Smooth muscle cell (in vitro differentiated cells): ENCODE measurements around the gene ERC2. TPM values are rescaled to one million over a fixed set of nuclear protein-coding genes. Genes with fewer than 3 reads are reported as not detected.

ENCODE experiments used
- DNase-seq: peaks from one replicate; lab custom pipeline; 2025; ENCODE audit not compliant: unreplicated experiment; lab: John Stamatoyannopoulos, UW
- H2AFZ ChIP-seq: fragments of 200-600 bp; sonication (generic); 2 replicates; pipeline ENCODE4 v1.6.0; 2016; ENCODE audit warnings: antibody characterized with exemption, low read depth, mild to moderate bottlenecking
- H3F3A ChIP-seq: fragments of 200-600 bp; sonication (generic); 2 replicates; pipeline ENCODE4 v1.6.0; 2017; ENCODE audit warnings: antibody characterized with exemption, low read depth
- H3K27ac ChIP-seq: fragments of 200-600 bp; sonication (generic); 2 replicates; pipeline ENCODE4 v1.5.1; 2016; ENCODE audit warnings: low read depth, mild to moderate bottlenecking
- H3K27me3 ChIP-seq: fragments of 200-600 bp; sonication (generic); 2 replicates; pipeline ENCODE4 v1.6.1; 2016; ENCODE audit warnings: low read depth, mild to moderate bottlenecking
- H3K36me3 ChIP-seq: fragments of 200-600 bp; sonication (generic); 2 replicates; pipeline ENCODE4 v1.5.1; 2016; ENCODE audit warnings: low read depth
- H3K4me1 ChIP-seq: fragments of 200-600 bp; sonication (generic); 2 replicates; pipeline ENCODE4 v1.5.1; 2016; ENCODE audit warnings: low read depth
- H3K4me2 ChIP-seq: fragments of 200-600 bp; sonication (generic); 2 replicates; pipeline ENCODE4 v1.6.0; 2016; ENCODE audit warnings: mild to moderate bottlenecking
- H3K4me3 ChIP-seq: fragments of 200-600 bp; sonication (generic); 2 replicates; pipeline ENCODE4 v1.5.1; 2016; ENCODE audit warnings: mild to moderate bottlenecking
- H3K79me2 ChIP-seq: fragments of 200-600 bp; sonication (generic); 2 replicates; pipeline ENCODE4 v1.6.0; 2016; ENCODE audit warnings: low read depth, mild to moderate bottlenecking
- H3K9ac ChIP-seq: fragments of 200-600 bp; sonication (generic); 2 replicates; pipeline ENCODE4 v1.6.0; 2016; ENCODE audit warnings: low read depth
- H3K9me3 ChIP-seq: fragments of 200-600 bp; sonication (generic); replicated peaks from 2 replicates; pipeline ENCODE4 v1.5.1; 2016; ENCODE audit warnings: low read depth
- H4K20me1 ChIP-seq: fragments of 200-600 bp; sonication (generic); 2 replicates; pipeline ENCODE4 v1.6.0; 2016; ENCODE audit warnings: low read depth
- WGBS: methylation state at CpG from one replicate; pipeline ENCODE4 v1.1.7; 2016; ENCODE audit warnings: low lambda C conversion rate; 5-methylcytosine and 5-hydroxymethylcytosine counted together
- polyA plus RNA-seq: library from polyadenylated mRNA; unstranded; fragments of >200 nt; fragmentation: Nextera tagmentation; extraction: Ambion mirVana; gene quantifications from 2 replicates; pipeline ENCODE4 v1.2.1, GENCODE V29; 2016
- total RNA-seq: library from RNA; depleted of rRNA; stranded (reverse); fragments of >200 nt; gene quantifications from 2 replicates; pipeline ENCODE4 v1.2.3, GENCODE V29; 2014
- TF ChIP-seq, protein P1 (sequence below): fragments of 200-600 bp; sonication (generic); IDR thresholded peaks from 2 replicates; pipeline ENCODE4 v1.5.1; 2017; ENCODE audit warnings: borderline replicate concordance, mild to moderate bottlenecking, antibody characterized with exemption; ENCODE audit not compliant: insufficient read depth, poor library complexity, severe bottlenecking

ERC2 gene
- total and polyA plus RNA-seq, 2 experiments from 2014 or later = 1.1 TPM; not detected in 1

DNA sequence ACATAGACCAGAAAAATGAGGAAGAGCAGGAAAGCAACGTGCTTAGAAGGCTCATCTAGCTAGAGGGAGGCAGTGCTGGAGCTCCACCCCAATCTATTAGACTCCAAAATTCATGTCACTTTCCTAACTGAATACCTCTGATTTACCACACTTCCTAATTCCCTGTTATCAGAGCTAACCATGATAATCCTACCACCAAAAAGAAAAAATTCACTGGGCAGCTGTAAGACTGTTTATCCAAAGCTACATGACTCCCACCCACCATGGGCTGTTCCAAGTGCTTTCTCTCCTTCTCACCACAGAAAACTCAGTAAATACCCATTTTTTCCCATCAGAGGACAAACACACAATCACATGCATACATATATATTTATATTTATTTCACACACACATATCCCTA is 501.7 kb downstream of the ERC2 start:
- Histone ChIP-seq H3K79me2 (no peaks in the 10 kb centered on the region), H2AFZ (no peak overlapping the region), H3K4me1 (no peaks in the 10 kb centered on the region), H3K27ac (no peak overlapping the region), H3K27me3 (no peaks in the 10 kb centered on the region), H3K9me3 (no peaks in the 10 kb centered on the region), H3K36me3 (no peaks in the 10 kb centered on the region), H4K20me1 (no peaks in the 10 kb centered on the region), H3F3A (no peaks in the 10 kb centered on the region), H3K4me3 (no peak overlapping the region), H3K4me2 (no peak overlapping the region), H3K9ac (no peak overlapping the region)
- TF ChIP-seq, protein P1, sequence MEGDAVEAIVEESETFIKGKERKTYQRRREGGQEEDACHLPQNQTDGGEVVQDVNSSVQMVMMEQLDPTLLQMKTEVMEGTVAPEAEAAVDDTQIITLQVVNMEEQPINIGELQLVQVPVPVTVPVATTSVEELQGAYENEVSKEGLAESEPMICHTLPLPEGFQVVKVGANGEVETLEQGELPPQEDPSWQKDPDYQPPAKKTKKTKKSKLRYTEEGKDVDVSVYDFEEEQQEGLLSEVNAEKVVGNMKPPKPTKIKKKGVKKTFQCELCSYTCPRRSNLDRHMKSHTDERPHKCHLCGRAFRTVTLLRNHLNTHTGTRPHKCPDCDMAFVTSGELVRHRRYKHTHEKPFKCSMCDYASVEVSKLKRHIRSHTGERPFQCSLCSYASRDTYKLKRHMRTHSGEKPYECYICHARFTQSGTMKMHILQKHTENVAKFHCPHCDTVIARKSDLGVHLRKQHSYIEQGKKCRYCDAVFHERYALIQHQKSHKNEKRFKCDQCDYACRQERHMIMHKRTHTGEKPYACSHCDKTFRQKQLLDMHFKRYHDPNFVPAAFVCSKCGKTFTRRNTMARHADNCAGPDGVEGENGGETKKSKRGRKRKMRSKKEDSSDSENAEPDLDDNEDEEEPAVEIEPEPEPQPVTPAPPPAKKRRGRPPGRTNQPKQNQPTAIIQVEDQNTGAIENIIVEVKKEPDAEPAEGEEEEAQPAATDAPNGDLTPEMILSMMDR = no peak
- DNase-seq = no peak
- 81% methylated on average over 1 of the region's 1 CpG for WGBS

DNA sequence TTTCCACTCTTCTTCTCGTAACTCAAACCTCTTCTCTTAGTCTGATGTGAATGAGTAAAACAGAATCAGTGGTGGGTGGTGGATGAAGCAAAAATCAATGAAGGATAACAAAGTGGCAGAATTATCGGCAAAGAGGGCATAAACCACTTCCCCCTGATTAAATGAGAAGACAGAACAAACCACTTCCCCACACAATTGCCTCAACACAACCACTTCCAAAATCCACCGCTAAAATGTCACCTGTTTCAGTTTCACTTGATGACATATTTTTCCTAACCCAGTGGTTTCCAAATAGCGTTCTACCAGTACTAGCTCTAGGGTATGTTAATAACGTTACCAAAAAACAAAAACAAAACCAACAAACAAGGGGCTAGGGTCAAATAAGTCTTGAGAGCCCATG is 502.5 kb downstream of the ERC2 start:
- no peak overlapping the region for H3K4me3 ChIP-seq
- WGBS = 98% methylated on average over 5 of the region's 5 CpGs
- H3K4me2 ChIP-seq = no peak overlapping the region
- no peaks in the 10 kb centered on the region for H3K27me3 ChIP-seq
- no peaks in the 10 kb centered on the region for H3K9me3 ChIP-seq
- H2AFZ ChIP-seq = no peak overlapping the region
- H4K20me1 ChIP-seq = no peaks in the 10 kb centered on the region
- no peak overlapping the region for H3K27ac ChIP-seq
- no peaks in the 10 kb centered on the region for H3K36me3 ChIP-seq
- H3F3A ChIP-seq = no peaks in the 10 kb centered on the region
- no peak for DNase-seq
- H3K79me2 ChIP-seq = no peaks in the 10 kb centered on the region
- TF ChIP-seq, protein P1 = no peak
- H3K9ac ChIP-seq = no peak overlapping the region
- no peaks in the 10 kb centered on the region for H3K4me1 ChIP-seq

- Histone ChIP-seq H3K27ac (no peak overlapping the region), H3K4me2 (no peak overlapping the region), H3K27me3 (no peaks in the 10 kb centered on the region), H3K36me3 (no peaks in the 10 kb centered on the region), H4K20me1 (no peaks in the 10 kb centered on the region), H2AFZ (no peak overlapping the region), H3K9me3 (no peaks in the 10 kb centered on the region), H3K4me3 (no peak overlapping the region), H3K9ac (no peak overlapping the region), H3K79me2 (no peaks in the 10 kb centered on the region), H3F3A (no peaks in the 10 kb centered on the region), H3K4me1 (no peaks in the 10 kb centered on the region)
- TF ChIP-seq, protein P1 = no peak
- 57% methylated on average over 2 of the region's 2 CpGs for WGBS
- no peak for DNase-seq
Measured at GRCh38 chr3:55964491-55964985, 503.7 kb downstream of the ERC2 start.

GRCh38 chr3:55963601-55964000 is 504.7 kb downstream of the ERC2 start:
- Histone ChIP-seq H3K27me3 (no peaks in the 10 kb centered on the region), H3K36me3 (no peaks in the 10 kb centered on the region), H3K4me3 (no peak overlapping the region), H3K4me2 (no peak overlapping the region), H3F3A (no peaks in the 10 kb centered on the region), H2AFZ (no peak overlapping the region), H3K4me1 (no peaks in the 10 kb centered on the region), H3K27ac (no peak overlapping the region), H3K9me3 (no peaks in the 10 kb centered on the region), H3K9ac (no peak overlapping the region), H4K20me1 (no peaks in the 10 kb centered on the region), H3K79me2 (no peaks in the 10 kb centered on the region)
- WGBS = 91% methylated on average over 6 of the region's 6 CpGs
- DNase-seq = no peak
- TF ChIP-seq, protein P1 = no peak
